SIG-M5 (cell line): ENCODE results near the gene PLAC1.

ENCODE experiments used
- DNase-seq: peaks from one replicate; lab custom pipeline; 2025; lab: John Stamatoyannopoulos, UW

The PLAC1 gene

DNA sequence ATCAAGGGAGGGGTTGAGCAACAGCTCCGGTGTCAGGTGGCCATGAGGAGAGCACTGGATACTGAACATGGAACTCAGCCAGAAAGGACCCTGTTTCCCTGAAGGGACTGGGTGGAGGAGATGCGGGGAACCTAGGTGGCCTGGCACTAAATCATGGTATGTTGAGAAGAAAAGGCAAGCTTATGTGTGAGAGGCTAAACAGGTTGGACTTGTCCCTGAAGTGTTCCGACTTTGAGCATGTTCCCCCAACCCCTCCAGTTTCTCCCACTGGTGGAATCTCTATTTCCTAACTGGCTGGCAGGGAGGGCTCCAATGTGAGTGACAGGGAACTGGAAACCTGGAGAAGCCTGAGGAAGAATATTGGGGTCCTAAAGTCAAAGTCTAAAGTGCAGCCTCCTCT is 69.5 kb downstream of the PLAC1 start:
- DNase-seq = no peak

DNA sequence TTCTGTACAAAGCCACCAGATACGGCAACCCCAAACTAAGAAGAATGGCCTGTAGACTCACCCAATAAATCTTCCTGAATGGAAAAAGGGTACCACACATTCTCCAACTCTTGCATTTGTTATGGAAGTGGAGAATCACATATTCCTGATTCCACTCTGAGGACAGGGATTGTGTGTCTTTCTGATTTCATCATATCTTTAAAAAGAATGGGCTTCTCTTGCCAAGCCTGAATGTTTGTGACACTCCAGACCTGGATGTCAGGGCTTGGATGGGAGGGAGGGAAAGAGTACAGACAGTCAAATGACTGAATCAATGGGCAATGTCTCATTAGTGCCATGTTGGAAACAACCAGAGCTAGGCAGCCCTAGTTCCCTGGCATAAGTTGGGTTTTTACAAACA is 77.4 kb downstream of the PLAC1 start:
- no peak for DNase-seq

DNA sequence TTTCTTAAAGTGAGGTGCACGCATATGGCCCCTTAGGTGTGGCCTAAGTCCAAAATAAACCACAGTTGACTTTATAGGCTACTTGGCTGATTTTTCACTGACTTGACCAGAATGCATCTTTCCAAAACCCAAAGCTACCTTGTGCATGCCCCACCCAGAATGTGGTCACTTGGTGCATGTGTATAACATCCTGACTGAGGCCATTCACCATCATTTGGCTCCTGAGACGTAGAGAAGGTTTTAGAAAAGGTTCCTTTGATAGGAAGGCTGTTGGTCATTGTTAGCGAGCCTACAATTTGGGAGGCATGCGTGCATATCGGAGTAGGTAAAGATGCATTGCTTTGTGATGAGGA is 84.6 kb downstream of the PLAC1 start:
- DNase-seq = no peak

DNA sequence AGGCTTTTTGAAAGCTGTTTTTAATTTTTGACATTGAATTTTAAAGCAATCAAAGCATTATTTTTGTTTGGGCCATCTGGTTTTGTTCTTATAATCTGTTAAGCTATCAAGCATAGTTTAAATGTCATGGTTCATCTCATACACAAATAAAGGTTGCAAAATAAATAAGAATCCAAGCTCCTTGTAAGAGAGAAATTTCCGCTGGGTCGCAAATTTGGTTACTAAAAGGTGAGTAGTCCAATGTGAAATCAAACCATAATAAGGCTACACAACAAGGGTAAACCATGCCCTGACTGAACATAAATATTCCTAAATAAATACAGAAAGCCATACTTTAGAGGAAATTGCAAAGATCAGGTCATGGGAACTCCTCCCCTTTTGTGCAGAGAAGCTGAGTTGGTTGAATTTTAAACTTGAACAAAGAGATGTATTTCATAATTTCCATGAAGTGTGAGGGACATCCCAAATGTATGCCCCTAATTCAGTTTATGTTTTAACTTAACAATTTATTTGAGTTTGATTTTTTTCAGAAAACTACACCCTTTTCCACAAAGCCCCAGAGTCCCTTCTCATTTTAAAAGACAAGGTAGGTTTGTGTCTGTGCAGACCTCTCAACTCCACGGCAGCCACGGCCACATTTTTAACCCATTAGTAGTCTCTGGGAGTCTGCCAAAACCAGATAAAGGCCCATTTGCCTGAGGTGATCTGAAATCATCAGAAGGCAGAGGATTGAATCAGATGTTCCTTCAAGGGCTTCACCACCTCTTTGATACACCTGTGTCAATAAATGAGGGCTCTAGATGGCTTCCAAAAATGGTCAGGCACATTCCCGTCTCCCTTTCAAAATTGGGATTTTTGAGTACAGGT is 85.2 kb downstream of the PLAC1 start:
- DNase-seq = no peak

DNA sequence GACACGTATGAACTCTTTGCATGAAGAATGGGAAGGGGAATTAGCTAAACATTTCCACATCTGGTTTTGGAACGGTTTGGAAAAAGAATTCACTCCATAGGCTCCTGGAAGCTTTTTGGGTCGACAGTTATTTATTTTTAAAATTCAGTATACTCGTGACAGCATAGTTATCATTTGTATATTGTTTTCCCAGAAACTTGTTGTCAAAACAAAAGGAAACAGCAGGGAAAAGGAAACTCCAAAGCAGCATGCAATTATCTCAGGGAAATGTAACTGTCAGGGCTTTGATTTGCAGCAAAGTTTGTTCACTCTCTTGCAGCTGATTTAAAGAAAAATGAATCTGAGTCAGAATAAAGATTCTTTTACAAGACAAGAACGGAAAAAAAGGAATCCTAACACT is 86.5 kb downstream of the PLAC1 start:
- DNase-seq = no peak

DNA sequence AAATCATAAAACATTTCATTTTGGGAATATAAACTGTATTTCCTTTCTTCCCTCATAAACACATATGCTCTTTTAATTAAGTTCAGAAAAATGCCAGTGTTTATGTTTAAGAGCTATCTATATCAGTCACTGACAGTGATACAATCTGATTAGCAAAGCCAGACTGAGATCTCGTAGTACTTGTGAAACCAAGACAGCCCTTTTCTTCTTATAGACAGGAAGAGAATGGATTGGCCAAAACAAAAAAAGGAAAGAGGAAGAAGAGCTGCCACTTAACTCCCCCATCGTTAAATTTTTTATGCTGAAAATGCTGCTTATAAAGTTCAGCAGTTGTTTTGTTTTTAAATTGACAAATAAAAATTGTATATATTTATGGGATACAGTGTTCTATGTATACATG is 87.4 kb downstream of the PLAC1 start:
- peak; percentile 4 for DNase-seq

DNA sequence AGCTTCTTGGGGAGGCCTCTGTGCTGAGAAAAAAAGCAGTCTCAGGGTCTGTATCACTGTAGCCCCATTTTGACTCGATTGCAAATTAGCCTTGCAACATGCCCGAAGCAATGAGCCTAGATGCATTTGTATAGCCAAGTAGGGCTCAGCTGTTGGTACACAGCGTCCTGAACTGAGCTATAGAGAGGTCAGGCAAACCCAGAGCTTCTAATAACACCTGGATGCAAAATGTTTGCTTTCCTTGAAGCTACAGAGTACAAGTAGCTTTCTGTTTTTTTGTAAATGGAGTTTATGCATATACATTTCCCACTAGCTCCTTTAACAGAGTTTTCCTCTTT is 87.8 kb downstream of the PLAC1 start:
- no peak for DNase-seq

DNA sequence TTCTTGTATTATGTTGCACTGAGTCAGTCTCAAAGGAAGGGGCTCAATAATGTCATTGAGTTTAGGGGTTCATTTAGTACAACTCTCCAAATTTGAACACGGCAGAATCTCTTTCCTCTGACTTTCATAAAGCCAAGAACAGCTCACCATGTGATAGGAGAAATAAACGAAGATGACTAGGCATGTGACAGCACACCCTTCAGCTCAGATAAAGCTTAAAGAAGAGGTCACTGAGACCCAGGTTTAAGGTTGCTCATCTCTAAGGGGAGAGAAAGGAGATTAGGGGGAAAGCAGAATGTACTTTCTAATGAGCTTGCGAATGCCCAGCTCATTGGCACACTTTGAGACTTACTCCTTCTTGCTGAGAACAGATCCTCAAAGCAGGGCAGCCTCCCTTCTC is 89.0 kb downstream of the PLAC1 start:
- DNase-seq = no peak

DNA sequence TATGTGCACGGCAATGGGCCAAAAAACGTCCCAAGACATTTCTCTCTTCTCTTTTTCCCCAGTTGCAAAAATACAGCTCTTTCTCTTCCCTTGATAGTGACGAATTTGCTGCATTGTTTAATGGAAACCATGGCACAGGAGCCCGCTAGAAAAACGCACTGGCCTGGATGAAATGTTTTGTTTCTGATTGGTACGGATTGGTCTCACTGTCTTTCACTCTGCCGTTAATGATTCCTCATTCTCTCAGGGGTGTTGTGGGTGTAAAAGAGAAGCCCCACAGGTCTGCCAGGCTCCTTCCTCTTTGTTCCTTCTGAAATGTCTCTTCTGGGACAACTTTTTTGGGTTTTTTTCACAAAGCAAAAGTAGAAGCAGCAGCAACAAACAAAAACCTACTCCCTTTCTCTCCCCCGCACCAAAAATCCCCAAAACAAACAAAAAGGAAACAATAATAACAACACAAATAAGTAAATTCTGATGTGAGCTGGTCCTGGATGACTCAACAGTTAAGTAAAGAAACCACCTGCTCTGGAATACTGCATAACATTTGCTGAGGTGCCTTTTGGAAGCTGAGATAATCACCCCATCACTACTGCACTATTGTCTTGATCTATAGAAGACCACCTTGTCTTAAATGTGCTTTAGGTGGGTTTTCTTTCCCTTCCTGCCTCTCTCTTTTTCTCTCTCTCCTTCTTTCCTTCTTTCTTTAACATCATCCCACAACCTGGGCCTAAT is 89.8 kb downstream of the PLAC1 start:
- DNase-seq = no peak

DNA sequence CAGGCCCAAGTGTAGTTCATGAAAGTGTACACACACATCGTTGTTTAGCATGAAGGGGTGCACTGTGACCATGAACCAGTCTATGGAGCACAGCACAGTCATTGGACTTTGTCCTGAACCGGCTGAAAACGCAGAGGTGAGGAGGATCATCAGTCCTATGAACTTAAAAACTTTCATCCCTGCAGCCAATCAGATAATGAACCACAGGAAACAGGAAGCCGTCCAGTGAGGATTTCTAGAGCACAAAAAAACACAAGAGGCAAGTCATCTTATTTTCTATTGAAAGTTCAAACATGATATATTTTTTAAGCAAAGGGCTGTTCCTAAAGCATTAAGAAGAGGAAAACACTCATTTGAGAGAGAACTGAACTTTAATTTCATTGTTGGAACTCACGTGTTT is 91.8 kb downstream of the PLAC1 start:
- DNase-seq = no peak

DNA sequence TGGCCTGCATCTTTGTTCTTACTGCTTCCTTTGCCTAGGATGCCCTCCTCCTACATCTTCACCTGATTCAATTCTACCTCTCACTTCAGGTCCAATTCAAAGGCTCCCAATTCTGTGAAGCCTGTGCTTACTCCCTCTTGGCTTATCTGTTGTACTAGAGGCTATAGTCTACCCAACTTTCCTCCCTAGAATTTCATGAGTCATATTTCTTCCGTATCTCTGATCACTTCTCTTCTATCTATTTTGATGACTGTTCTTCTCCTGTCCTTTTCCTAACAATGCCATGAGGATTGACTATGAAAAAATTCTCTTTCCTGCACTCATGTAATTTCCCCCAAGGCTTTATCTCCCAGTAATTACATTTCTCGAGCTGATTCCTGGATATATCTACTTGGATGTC is 96.3 kb downstream of the PLAC1 start:
- DNase-seq = no peak

DNA sequence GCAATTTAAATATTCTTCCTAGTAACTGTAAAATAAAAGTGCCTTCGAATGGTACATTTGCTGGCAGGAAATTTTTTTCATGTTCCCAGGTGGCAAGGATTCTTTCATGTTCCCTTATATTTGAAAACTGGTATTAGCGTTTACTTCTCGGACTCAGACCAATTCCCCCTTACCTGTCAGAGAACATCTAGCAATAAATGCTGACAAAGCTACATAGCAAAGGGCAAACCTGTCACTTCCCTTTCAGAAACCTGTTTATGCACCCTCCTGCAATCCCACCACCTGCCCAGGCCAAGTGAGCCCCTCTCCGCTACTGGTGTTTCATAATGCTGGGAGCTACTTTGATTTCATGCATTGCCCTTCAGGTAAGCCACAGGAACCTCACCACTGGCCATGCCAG is 100.1 kb downstream of the PLAC1 start:
- DNase-seq = no peak

DNA sequence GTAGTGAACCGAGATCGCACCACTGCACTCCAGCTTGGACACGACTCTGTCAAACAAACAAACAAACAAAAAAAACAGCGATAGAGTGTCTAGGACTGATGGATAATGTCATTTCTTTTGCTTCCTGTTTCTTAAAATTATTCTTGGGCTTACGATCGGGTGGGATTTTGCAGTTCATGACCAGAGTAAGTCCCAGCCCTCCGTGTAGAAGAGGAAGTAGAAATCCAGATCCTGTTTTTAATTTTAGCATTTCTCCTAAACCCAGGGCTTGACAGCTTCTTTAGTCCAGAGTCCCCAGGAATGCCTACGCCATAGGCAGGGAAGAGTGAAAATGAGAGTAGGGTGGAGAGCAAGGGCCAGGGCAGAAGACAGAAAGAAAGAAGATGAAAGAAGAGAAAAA is 104.0 kb downstream of the PLAC1 start:
- no peak for DNase-seq

DNA sequence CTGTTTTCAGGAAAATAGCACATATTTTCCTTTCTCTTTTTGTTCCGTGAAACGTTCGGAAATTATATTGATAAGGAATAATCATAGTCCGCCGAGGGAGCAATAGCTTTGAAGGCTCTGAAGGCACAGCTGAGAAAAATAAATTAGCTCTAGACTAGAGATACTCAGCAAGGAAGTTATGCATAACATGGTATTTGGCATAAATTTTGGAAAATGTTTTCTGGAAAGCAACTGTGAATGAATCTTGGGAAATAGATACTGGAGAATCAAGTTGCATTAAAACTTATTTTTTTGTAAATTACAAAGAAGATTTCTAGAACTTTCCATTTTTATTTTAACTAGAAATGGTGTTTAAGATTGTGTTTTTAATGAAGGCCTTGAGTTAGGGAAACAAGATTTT is 105.9 kb downstream of the PLAC1 start:
- DNase-seq = no peak

DNA sequence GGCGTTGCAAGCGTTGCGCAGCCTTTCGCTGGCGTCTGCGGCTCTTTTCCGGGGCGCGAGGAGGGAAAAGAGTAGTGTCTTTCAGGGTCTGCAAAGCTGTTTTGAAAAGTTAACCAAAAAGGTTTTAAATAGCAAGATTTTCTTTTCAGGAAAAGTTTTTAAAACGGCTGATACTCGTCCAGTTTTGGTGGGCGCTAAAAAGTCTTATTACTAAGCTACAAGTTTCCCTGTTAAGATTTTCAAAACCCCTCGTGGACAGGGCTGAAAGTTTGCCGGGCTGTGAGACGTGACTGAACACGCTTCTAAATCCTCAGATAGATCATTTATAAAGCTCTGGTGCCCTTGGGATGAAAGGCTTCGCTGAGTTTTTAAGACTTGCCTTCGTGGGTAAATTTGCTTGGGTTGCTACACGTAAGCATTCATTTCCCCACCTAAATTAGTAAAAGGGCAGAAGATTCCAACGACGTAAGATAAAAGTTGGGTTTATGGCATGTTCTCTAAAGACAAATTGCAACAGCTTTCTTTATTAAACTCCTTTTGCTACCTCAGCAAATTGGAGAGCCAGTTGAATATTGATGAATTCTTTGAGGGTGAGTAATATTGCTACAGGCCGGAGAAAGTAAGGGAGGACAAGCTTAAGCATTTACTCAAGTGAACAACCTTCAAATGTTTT is 106.8 kb downstream of the PLAC1 start:
- no peak for DNase-seq

DNA sequence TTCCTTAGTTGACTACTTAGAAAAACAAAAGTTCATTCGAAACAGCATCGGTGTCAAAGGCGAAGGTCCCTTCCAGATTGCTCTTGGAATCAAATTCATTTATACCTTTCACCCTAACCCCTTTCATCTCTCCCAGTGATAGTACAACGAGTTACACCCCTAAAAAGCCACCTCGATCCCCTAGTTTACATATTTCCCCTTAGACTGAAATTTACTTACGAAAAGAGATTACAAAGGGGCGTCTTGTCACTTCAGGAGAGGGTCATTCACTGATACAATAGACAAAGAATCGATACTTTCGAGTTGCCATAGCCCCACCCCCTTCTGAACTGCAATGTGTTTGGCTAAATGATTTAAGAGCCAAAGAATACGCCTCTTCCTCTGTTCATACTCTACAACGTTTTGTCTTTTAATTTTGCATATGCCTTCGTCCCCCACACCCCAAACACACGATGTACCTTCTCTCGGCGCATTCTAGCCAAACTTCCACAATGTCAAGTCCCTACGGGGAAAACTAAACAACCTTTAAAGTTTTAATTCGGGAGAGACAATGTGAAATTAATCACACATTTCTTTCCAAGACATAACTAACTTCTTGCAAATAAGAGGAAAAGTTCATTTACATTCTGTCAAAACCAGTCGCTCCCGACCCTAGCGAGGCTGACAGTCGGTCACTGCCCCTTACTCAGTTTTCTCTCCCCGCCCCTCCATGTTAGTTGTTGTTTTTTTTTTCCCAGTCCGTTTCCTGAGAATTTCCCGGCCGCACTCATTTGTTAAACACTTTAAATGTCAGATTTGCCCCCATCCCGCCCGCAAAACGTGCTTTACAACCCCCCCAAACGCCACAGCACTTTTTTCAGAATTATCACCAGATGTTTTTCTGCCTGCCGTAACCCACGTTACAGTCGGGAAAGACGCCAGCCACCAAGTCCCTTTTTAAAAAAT is 109.7 kb downstream of the PLAC1 start:
- peak; percentile 0 for DNase-seq

DNA sequence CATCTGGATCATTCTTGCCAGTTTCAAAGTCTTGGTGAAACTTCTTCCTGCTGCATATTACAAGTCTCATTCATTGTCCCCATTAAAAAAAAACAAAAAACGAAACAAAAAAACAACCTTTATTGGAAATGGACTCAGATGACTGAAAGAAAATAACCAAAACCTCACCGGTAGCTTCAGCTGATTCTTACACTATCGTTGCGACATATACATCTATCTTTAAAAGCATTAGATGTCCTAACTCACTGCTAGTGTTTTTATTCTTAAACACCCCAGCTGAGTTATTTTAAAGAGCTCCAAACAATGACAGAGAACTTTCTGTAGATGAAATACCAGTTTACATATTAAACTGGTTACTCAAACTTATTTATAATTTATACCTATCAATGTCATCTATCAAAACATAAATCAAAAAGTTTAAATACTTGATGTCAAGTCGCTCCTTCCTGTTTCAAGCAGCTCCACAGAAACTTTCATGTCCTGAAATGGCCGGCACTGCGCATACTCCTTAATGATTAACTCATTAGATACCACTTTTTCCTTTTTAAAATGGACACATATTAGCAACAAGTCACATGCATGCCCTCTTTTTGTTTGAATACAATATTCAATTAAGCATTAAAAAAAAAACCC is 111.1 kb downstream of the PLAC1 start:
- DNase-seq = no peak

DNA sequence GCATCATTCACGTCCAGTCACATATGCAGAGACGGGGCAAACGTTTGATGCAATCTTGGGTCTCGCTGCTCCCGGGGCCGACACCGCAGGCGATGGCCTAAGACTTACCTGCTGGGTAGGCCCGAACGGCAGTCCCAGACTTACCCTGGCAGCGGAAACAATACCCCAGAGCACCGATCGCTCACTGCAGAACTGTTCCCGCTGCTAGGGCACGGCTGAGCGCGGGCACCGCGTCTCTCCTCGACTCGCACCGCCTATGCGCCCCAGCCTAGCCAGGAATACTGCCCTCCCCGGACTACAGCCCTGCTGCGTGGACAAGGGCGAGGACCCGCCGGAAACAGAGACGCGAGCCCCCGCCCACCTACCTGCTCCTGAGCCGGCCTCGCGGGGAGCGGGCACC is 112.1 kb downstream of the PLAC1 start:
- DNase-seq = no peak

DNA sequence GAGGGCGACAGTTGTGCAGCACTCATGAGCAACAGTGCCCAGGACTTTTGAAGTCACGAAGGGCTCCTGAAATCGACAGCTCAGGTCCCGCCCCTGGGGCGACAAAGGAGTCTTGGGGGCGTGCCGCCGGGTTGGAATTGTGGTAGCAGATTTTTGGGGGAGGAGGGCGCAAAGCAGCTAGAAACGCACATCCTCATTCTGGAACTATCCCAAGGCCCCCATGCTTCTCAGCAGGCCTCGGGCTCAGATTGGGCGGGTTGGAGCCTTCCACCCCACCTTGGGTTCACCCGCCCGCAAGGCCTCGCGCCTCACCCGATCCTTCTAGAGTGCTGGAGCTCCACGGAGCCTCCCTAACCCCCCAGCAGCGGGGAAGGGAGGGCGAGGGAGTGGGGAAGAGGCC is 112.8 kb downstream of the PLAC1 start:
- no peak for DNase-seq

DNA sequence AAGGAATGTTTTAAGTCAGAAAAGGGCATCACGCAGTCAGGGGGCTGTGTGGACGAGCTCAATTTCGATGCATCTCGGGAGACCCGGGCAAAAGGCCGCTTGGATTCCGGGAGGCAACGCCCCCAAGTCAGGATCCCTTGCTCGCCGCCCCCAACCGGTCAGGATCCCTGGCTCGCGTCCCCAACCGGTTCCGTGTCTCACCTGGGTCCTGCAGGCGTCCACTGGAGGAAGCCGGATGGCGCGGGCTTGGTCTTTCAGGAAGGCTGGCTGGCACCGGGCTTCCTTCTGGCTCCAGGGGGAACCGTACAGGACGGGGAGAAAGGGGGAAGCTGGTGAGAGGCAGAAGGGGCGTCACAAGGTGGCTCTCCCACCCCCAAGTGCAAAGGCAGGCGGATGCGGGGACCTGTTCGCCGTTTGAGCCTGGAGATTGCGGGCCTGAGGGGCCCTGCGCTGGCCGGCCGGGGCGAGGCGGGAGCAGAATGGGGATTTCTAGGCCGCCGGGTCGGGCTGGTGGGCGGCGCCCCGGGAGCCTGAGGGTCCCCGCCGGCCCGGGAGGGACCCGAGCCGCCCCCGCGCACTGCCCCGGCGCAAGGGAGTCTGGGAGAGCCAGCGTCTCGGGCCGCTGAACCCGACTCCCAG is 113.6 kb downstream of the PLAC1 start:
- DNase-seq = no peak

DNA sequence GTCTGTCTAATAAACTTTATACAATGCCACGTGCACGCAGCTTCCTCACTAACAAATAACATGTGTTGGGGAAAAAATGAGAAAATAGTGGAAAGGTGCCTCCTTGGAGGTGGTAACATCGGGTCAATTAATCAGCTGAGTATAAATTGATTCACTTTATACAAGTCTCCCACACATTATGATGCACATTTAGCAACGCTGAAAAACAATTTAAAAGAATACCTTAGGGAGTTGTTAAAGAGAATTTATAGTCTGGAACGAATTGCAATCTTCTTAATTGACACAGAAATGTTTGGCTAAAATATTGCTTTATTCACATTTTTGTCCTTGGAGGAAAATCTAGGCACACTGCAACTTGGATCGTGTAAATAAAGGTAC is 114.1 kb downstream of the PLAC1 start:
- DNase-seq = no peak
